Measurements from ENCODE around the gene TMEM129.

DNA sequence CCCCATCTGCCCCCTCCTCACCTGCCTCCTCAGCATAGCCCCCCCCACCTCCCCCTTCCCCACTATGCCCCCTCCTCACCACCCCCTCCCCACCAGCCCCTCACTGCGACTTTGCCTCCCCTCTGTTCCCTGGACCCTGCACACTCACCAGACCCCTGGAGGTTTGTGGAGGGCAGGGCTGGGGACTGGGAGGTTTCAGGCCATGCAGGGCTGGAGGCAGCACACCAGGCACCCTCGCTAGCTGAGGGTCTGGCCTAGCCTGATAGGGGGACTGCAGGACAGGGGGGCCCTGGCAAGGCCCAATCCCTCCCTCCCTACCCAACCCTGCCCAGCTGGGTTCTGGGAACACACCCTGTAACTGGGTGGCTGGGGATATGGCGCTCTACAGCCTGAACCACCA lies 28.2 kb upstream of the TMEM129 start:
- no peak for TF ChIP-seq ZNF565 (CRISPR knock-in tag; conservative IDR thresholded peaks at IDR 0.05; ENCODE audit: low read depth)
- no peak for TF ChIP-seq ZFP3 (CRISPR knock-in tag; IDR thresholded peaks at IDR 0.05)
- no peak for TF ChIP-seq ISL1 (CRISPR knock-in tag; IDR thresholded peaks at IDR 0.05)

Measured in SK-N-SH treated with all-trans-retinoic acid at 6 μM for 48 hours (cell line).